Colonic mucosa (tissue), 4 donors: ENCODE data around the gene TMPRSS13. TPM values are rescaled to one million over a fixed set of nuclear protein-coding genes. Genes with fewer than 3 reads are reported as not detected.

Source experiments
- DNase-seq: peaks from one replicate; pipeline ENCODE4 v3.0.0-alpha.2; 2020
- H3K27ac ChIP-seq: fragments of 200-600 bp; one replicate; pipeline ENCODE4 v1.8.0; 2021
- H3K27me3 ChIP-seq: fragments of 200-600 bp; one replicate; pipeline ENCODE4 v1.8.0; 2021
- H3K36me3 ChIP-seq: fragments of 200-600 bp; one replicate; pipeline ENCODE4 v1.8.0; 2021
- H3K4me1 ChIP-seq: fragments of 200-600 bp; one replicate; pipeline ENCODE4 v1.8.0; 2021; ENCODE audit warnings: mild to moderate bottlenecking
- H3K4me3 ChIP-seq: fragments of 200-600 bp; one replicate; pipeline ENCODE4 v1.8.0; 2021
- H3K9ac ChIP-seq, 2 donors: one replicate each; pipeline ENCODE4 v1.7.0; 2013; ENCODE audit warnings: control low read depth in 2 of 2, low read depth in 2 of 2, low read length in 2 of 2
- H3K9me3 ChIP-seq: fragments of 200-600 bp; one replicate; pipeline ENCODE4 v1.8.0; 2021
- CTCF ChIP-seq: fragments of 200-600 bp; IDR thresholded peaks from one replicate; pipeline ENCODE4 v1.8.0; 2022; ENCODE audit warnings: antibody characterized with exemption, mild to moderate bottlenecking
- intact Hi-C: fragments of 100-400 bp; cut with DNase I; formaldehyde crosslinking; loops from one replicate; pipeline ENCODE4 v1.14.1; 2022
- total RNA-seq, 2 donors: library from RNA; stranded (reverse); fragmentation: NEBNext Ultra II Directional in 1 of 2; extraction: Animal tissue kit (Norgen Biotek cat#: 25700) in 1 of 2; gene quantifications; one replicate each; pipeline ENCODE4 v1.2.1, GENCODE V29; 2021
- donor health status: healthy.
- donor health status: DM: no; HTN: no; CAD: no.
- donor health status: DM: no; HTN: no; CAD: no.

TMPRSS13 gene
- total RNA-seq, 2 donors from 2014 or later = 1.5 to 1.6 TPM

GRCh38 chr11:117966908-117967307 lies 37.7 kb upstream of the TMPRSS13 start:
- Histone ChIP-seq H3K9ac (no peak overlapping the region), H3K27ac (no peak overlapping the region), H3K9me3 (no peaks in the 10 kb centered on the region), H3K4me1 (peaks cover 9% of the 10 kb centered on the region), H3K4me3 (no peak overlapping the region), H3K36me3 (no peaks in the 10 kb centered on the region), H3K27me3 (no peaks in the 10 kb centered on the region)
- intact Hi-C loops = no loop called here
- TF ChIP-seq CTCF = no peak
- DNase-seq = no peak

- no peak for TF ChIP-seq CTCF
- intact Hi-C loops = no loop called here
- DNase-seq = no peak
- H3K9me3 ChIP-seq = no peaks in the 10 kb centered on the region
- H3K36me3 ChIP-seq = no peaks in the 10 kb centered on the region
- H3K27ac ChIP-seq = no peak overlapping the region
- no peak overlapping the region for H3K9ac ChIP-seq
- no peak overlapping the region for H3K4me3 ChIP-seq
- no peaks in the 10 kb centered on the region for H3K27me3 ChIP-seq
- no peaks in the 10 kb centered on the region for H3K4me1 ChIP-seq
Measured at GRCh38 chr11:117962826-117963225, 33.6 kb upstream of the TMPRSS13 start.

GRCh38 chr11:117961896-117962295 lies 32.7 kb upstream of the TMPRSS13 start:
- H3K4me3 ChIP-seq = no peak overlapping the region
- no peak for TF ChIP-seq CTCF
- no peak for DNase-seq
- no peak overlapping the region for H3K9ac ChIP-seq
- no peaks in the 10 kb centered on the region for H3K27me3 ChIP-seq
- no peaks in the 10 kb centered on the region for H3K4me1 ChIP-seq
- no peaks in the 10 kb centered on the region for H3K36me3 ChIP-seq
- no peaks in the 10 kb centered on the region for H3K9me3 ChIP-seq
- H3K27ac ChIP-seq = no peak overlapping the region
- intact Hi-C loops = no loop called here

GRCh38 chr11:117960406-117960805 lies 31.2 kb upstream of the TMPRSS13 start:
- no peak for TF ChIP-seq CTCF
- Histone ChIP-seq H3K4me3 (no peak overlapping the region), H3K9ac (no peak overlapping the region), H3K27ac (peak overlapping the region; percentile 30), H3K36me3 (no peaks in the 10 kb centered on the region), H3K4me1 (no peaks in the 10 kb centered on the region), H3K27me3 (no peaks in the 10 kb centered on the region), H3K9me3 (no peaks in the 10 kb centered on the region)
- DNase-seq = no peak
- intact Hi-C loops = no loop called here

- intact Hi-C loops = no loop called here
- peak overlapping the region; percentile 30 for H3K27ac ChIP-seq
Measured at GRCh38 chr11:117959438-117960149, 30.4 kb upstream of the TMPRSS13 start.

More at GRCh38 chr11:117959438-117960149, 30.4 kb upstream of the TMPRSS13 start:
- H3K9me3 ChIP-seq = no peaks in the 10 kb centered on the region
- DNase-seq = no peak
- no peaks in the 10 kb centered on the region for H3K27me3 ChIP-seq
- no peak overlapping the region for H3K4me3 ChIP-seq
- H3K4me1 ChIP-seq = no peaks in the 10 kb centered on the region
- no peak for TF ChIP-seq CTCF
- H3K9ac ChIP-seq = no peak overlapping the region
- no peaks in the 10 kb centered on the region for H3K36me3 ChIP-seq
